ENCODE data around the gene NCLN.
"Not testable (repeated sequence)": the region's sequence is repeated elsewhere in the genome, so short reads cannot be mapped to it uniquely, and the experiment has no call there.

NCLN gene

DNA sequence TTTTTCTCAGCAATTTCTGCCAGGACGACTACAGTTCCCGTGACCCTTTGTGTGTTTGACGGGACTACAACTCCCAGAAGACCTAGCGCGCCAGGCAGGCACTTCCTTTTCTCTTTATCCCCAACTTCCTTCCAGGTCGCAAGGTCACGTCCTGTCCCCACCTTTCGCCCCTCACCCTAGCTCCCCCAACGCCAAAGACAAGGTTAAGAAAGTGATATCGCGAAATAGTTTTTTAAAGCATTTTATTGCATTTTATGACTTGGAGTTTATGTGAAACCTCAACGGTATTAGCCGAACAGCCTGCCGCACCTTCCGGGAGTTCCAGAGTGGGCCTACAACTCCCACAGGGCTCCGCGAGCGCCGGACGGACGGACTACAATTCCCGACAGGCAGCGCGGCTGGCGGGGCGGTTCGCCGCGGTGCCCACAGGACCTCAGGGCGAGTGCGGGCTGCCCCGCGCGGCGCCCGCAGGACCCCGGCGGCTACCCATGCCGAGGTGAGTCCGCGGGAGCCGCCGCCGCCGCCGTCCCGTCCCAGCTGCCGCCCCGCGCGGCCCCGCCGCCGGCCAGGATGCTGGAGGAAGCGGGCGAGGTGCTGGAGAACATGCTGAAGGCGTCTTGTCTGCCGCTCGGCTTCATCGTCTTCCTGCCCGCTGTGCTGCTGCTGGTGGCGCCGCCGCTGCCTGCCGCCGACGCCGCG lies at the start of gene NCLN:
NCLN (plus strand) TSS at position 470 of the 699 bp plus-strand sequence; CDS start at position 571, 101 bp downstream.
- peak; percentile 92 for DNase-seq

GRCh38 chr19:3135961-3136683 lies 49.6 kb upstream of the NCLN start, which contains the start of gene GNA15:
GNA15 (plus strand) TSS chr19:3136033; CDS start chr19:3136451, 418 bp downstream.
- no peak for DNase-seq

- no peak for DNase-seq
Observed at GRCh38 chr19:3136684-3137055, 49.1 kb upstream of the NCLN start.

DNA sequence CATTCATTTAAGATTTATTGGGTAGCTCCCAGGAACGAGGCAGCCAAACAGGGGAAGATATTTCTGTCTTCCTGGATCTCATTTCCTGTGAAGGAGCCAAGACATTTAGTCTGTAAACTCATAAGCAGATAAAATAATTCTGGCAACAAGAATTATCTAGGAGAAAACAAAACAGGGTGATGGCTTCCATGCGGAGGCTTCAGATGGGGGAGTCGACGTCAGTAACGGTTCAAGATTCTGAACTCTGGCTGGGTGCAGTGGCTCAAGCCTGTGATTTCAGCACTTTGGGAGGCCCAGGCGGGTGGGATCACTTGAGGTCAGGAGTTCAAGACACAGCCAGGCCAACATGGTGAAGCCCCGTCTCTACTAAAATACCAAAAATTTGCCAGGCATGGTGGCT lies 48.6 kb upstream of the NCLN start:
- no peak for DNase-seq

- no peak for DNase-seq
Observed at GRCh38 chr19:3138268-3138667, 47.5 kb upstream of the NCLN start.

GRCh38 chr19:3140667-3141038 lies 45.1 kb upstream of the NCLN start:
- DNase-seq = no peak

GRCh38 chr19:3142292-3142670 lies 43.4 kb upstream of the NCLN start:
- peak; percentile 86 for DNase-seq

DNA sequence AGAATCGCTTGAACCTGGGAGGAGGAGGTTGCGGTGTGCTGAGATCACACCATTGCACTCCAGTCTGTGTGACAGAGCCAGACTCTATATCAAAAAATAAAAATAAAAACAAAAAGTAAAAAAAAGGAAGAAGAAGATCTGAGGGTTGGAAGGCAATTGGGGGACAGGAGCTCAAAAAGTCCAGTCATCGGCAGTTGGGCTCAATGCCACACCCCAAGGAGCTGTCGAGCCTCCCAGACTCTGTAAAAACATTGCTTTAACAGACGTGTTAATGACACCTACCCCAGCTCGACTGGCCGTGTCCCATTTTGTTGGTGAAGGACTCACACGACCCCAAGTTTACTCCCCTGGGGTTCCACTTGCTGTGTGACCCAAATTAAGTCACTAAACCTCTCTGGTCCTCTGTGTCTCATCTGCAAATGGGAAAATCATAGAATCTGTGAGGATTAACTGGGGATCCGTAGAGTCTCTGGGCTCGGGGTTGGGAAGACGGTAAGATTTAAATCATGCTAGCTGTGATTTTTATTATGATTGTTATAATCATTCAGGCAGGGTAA lies 42.9 kb upstream of the NCLN start:
- DNase-seq = no peak

DNA sequence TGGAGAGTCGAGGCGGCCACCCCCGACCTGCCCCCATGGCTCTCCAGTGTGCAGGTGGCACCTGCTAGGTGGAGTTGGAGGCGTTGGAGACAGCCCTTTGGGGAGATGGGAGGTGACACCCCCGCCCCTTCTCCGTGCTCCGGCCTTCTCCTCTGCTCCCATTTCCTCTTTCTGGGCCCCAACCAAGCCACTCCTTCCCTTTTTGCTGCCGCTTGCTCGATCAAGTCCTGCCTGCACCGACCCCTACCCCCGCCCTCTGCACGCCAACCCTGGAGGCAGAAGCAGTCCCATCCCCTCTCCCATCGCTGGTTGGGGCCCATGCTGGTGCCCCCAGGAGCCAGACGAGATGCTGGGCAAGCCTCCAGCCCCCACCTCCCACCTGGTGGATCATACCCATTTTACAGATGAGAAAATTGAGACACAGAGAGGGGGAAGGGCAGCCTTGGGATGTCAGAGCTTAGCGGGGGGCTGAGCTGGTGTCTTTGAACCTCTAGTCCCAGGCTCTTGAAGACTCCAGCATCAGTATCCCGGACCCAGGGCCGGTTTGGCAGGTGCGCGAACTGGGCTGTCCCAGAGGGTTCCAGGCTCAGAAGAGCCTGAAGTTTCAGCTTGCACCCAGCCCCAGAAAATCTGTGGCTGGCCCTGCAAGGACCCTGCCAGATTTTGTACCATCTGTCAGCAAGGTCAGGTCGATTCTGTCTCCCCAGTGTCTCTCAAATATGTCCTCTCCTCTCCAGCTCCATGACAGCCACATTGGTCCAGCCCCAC lies 39.6 kb upstream of the NCLN start:
- no peak for DNase-seq

DNA sequence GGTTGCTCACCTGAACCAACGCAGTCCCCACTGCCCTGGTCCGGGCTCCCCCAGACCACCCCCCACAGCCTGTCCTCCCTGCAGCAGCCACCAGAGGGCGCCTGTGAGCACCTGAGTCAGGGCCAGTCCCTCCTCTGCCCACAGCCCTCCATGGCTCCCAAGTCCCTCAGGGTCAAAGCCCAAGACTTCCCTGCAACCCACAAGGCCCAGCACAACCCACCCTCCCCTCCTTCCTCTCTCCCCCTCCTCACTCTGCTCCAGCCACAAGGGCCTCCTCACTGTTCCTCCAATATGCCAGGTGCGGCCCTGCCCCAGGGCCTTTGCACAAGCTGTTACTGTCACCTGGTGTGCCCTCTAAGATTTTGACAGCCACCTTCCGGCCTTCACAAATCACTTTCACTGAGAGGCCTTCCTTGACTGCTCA lies 39.0 kb upstream of the NCLN start:
- DNase-seq = no peak

GRCh38 chr19:3148503-3148902 lies 37.2 kb upstream of the NCLN start:
- no peak for DNase-seq

DNA sequence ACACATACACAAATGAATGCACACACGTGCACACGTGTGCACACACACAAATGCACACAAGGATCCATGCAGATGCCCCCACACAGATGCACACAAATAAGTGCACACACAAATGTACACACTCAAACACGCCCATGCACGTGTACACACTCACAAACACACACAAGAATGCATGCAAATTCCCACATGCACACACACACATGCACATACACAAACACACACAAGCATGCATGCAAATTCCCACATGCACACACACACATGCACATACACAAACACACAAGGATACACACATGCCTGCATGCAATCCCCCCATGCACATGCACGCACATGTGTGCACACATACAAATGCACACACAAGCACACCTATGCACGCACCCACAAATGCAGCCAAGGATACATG lies 36.6 kb upstream of the NCLN start:
- DNase-seq = no peak

GRCh38 chr19:3149526-3150505 lies 35.9 kb upstream of the NCLN start:
- DNase-seq = no peak

GRCh38 chr19:3150739-3151329 lies 34.9 kb upstream of the NCLN start:
- DNase-seq = no peak

DNA sequence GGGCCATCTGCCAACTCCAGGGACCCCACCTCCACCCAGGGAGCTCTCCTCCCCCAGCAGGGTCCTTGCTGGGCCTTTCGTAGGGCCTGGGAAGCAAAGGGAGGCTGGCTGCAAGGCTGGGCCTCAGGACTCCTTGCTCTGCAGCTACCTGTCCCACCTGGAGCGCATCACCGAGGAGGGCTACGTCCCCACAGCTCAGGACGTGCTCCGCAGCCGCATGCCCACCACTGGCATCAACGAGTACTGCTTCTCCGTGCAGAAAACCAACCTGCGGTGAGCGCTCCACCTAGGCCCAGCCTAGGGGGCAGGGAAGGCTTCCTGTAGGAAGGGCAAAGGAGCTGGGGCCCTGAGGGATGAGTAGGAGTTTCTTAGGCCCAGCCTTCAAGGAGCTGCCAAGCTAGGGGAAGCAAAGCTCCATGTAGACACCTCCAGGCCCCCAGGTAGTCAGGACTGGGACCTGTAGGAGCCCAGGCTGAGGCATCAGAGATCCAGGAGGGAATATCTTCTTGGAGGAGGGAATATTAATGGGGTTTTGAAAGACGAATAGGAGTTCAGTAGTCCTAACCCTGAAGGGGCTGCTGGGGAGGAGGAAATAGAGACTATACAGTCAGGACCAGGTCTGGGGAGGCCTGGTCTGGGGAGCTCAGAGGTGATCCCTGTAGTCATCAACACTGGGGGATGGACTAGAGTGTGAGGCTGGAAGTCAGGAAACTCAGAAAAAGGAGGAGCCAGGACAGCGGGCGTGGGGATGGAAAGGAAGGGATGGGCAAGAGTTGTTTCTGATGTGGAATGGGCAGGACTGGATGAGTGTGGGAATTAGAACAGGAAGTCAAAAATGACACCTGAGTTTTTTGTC lies 33.9 kb upstream of the NCLN start:
- DNase-seq = no peak

GRCh38 chr19:3152419-3152780 lies 33.3 kb upstream of the NCLN start:
- no peak for DNase-seq

DNA sequence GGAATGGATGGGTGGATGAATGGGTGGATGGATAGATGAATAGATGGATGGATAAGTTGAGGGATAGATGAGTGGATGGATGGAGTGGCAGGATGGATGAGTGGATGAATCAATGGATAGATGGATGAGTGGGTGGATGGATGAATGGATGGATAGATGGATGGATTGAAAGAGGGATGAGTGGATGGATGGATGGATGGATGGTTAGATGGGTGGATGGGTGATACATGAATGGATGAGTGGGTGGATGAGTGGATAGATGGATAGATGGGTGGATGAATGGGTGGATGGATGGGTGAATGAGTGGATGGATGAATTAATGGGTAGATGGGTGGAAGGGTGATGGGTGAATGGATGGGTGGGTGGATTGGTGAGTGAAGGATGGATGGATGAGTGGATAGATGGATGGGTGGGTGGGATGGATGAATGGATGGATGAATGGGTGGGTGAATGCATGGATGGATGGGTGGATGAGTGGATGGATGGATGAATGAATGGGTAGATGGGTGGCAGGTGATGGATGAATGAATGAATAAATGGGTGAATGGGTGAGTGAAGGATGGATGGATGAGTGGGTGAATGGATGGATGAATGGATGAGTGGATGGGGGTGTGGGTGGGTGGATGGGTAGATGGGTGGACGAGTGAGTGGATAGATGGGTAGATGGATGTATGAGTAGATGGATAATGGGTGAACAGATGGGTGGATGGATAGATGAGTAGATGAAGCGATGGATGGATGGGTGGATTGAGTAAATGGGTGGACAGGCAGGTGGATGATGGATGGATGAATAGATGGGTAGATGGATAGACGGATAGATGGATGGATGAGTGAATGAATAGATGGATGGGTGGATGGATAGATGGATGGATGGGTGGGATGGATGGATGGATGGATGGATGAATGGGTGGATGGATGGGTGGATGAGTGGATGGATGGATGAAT lies 32.2 kb upstream of the NCLN start:
- no peak for DNase-seq

GRCh38 chr19:3154447-3154846 lies 31.3 kb upstream of the NCLN start:
- DNase-seq = not testable (repeated sequence)

DNA sequence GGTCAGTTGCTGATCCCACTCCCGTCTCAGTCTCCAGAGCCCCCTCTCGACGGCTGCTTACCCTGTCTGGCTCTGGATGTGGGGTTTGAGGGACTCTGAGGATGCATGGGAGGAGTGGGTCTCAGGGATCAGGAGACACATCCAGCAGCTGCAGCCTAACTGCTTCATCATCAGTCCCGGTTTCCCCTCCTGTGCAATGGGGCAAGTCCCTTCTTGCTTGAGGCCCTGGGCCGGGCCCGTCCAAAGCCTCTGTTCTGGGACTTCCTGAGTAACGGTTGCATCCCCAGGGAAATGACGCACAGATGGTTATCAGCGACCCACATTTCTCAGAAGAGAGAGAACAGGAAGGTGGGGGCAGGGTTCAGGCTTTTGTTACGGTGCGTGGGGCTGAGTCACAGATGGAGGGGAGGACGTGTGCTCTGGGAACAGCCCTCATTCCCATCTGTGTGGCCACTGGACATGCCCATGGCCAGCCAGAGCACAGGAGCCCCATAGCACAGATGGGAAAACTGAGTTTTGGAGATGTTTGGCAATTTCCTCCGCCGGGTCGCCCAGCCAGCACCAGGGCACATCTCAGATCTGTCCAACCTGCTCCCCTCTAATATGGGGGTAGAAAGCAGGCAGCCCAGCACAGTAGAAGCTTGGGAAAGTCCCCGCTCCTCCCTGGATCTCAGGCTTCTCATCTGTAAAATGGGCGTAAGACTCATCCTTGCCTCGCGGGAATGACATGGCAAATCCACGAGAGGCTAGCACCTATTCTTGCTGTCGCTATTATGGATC lies 30.6 kb upstream of the NCLN start:
- DNase-seq = peak; percentile 100
